HG02678 (cell line): Measurements from ENCODE around the gene RNF220.

Experiments
- ATAC-seq: cut with Tn5 transposase; IDR thresholded peaks from one replicate; pipeline ENCODE4 v1.9.1; 2021; ENCODE audit warnings: mild to moderate bottlenecking, moderate library complexity; ENCODE audit not compliant: unreplicated experiment

The RNF220 gene

GRCh38 chr1:44672961-44673674, 268.1 kb downstream of the RNF220 start:
- no peak for ATAC-seq

GRCh38 chr1:44673675-44674112, 268.6 kb downstream of the RNF220 start:
- ATAC-seq: peak; percentile 0

- ATAC-seq: peak; percentile 93
Measured at GRCh38 chr1:44674113-44675000, 269.3 kb downstream of the RNF220 start, which contains the start of the genes ARMH1 and TMEM53. TSS of gene ARMH1 (plus strand) at chr1:44674714. CDS start at chr1:44689698, 14,984 bp downstream. TSS of gene TMEM53 (minus strand) at chr1:44674481. CDS start at chr1:44674391, 90 bp downstream.

- no peak for ATAC-seq
Measured at GRCh38 chr1:44675186-44675585, 270.1 kb downstream of the RNF220 start.

GRCh38 chr1:44676484-44677200, 271.6 kb downstream of the RNF220 start:
- no peak for ATAC-seq

- ATAC-seq: no peak
Measured at GRCh38 chr1:44677201-44677766, 272.2 kb downstream of the RNF220 start.

GRCh38 chr1:44678120-44678519, 273.1 kb downstream of the RNF220 start:
- no peak for ATAC-seq

GRCh38 chr1:44678626-44679025, 273.6 kb downstream of the RNF220 start:
- no peak for ATAC-seq

GRCh38 chr1:44679468-44679867, 274.4 kb downstream of the RNF220 start:
- ATAC-seq: no peak

- no peak for ATAC-seq
Measured at GRCh38 chr1:44681905-44682882, 277.1 kb downstream of the RNF220 start.

- ATAC-seq: no peak
Measured at GRCh38 chr1:44682883-44683265, 277.8 kb downstream of the RNF220 start.

- peak; percentile 86 for ATAC-seq
Measured at GRCh38 chr1:44684525-44684924, 279.5 kb downstream of the RNF220 start.

- no peak for ATAC-seq
Measured at GRCh38 chr1:44685218-44685617, 280.2 kb downstream of the RNF220 start.

- ATAC-seq: no peak
Measured at GRCh38 chr1:44685881-44686280, 280.8 kb downstream of the RNF220 start.

- no peak for ATAC-seq
Measured at GRCh38 chr1:44688760-44689446, 283.8 kb downstream of the RNF220 start.

- no peak for ATAC-seq
Measured at GRCh38 chr1:44689447-44689765, 284.4 kb downstream of the RNF220 start.

- no peak for ATAC-seq
Measured at GRCh38 chr1:44693159-44693558, 288.1 kb downstream of the RNF220 start.

- ATAC-seq: no peak
Measured at GRCh38 chr1:44693900-44694299, 288.8 kb downstream of the RNF220 start.

GRCh38 chr1:44694863-44695478, 289.9 kb downstream of the RNF220 start:
- ATAC-seq: peak; percentile 85
